Medulla oblongata (tissue), 1 donor: Measurements from ENCODE around the gene PLIN5.

Source experiments
- DNase-seq: peaks from one replicate; pipeline ENCODE4 v3.0.0-alpha.2; 2015; ENCODE audit errors: extremely low spot score

PLIN5 gene

GRCh38 chr19:4505570-4506448, 29.2 kb downstream of the PLIN5 start:
- no peak for DNase-seq

DNA sequence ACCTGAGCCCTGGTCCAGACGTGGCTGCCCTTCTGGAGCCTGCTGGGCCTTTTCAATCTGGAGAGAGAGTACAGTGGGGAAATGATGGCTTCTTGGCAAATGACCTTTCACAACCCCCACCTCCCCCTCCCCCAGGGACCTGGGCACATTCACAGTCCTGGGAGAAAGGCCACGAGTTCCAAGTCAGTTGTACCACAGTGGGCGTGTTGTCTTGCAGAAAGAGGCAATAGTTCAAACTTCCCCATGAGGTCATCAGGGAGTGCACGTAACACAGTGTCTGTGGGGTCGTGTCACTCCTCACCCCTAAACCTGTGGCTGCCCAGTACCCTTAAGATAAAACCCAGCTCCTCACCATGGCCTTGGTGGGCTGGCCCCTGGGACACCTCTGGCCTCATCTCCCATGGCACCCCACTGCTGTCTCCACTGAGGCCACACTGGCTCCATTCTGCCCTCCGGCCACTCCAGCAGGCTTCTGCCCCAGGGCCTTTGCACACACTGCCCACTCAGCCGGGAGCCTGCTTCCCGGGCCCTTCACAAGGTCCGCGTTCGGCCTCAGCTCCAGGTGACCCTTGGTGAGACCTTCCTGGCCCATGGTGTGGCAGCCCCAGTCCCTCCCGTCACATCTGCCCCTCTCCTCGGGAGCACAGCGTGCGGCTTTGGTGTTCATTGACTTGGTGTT, 30.0 kb downstream of the PLIN5 start:
- DNase-seq: no peak

- DNase-seq: peak; percentile 45
These were observed 30.7 kb downstream of the PLIN5 start for GRCh38 chr19:4504297-4504701.

DNA sequence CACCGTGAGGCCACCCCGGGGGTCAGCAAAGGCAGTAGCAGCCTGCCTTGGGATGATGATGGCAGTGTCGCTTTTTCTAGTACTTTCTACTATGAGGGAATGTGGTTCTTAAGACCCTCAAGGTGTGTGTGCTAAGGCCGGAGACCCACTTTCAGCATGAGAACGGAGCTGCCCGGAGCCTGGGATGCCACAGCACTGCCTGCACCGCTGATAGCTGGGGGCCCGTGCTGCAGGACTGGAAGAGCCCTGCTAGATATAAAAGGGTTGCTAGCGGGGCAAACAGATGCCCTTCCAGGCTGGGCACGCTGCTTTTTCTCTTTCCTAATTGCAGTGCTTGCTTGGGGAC, 31.2 kb downstream of the PLIN5 start:
- DNase-seq: no peak

GRCh38 chr19:4503132-4503824, 31.7 kb downstream of the PLIN5 start:
- DNase-seq: no peak

GRCh38 chr19:4502282-4503131, 32.5 kb downstream of the PLIN5 start:
- DNase-seq: no peak

GRCh38 chr19:4501691-4502090, 33.3 kb downstream of the PLIN5 start:
- DNase-seq: no peak

GRCh38 chr19:4500841-4501591, 34.0 kb downstream of the PLIN5 start:
- no peak for DNase-seq

GRCh38 chr19:4499855-4500254, 35.2 kb downstream of the PLIN5 start:
- DNase-seq: no peak

GRCh38 chr19:4499318-4499717, 35.7 kb downstream of the PLIN5 start:
- no peak for DNase-seq

- no peak for DNase-seq
These were observed 36.3 kb downstream of the PLIN5 start for GRCh38 chr19:4498694-4499093.

DNA sequence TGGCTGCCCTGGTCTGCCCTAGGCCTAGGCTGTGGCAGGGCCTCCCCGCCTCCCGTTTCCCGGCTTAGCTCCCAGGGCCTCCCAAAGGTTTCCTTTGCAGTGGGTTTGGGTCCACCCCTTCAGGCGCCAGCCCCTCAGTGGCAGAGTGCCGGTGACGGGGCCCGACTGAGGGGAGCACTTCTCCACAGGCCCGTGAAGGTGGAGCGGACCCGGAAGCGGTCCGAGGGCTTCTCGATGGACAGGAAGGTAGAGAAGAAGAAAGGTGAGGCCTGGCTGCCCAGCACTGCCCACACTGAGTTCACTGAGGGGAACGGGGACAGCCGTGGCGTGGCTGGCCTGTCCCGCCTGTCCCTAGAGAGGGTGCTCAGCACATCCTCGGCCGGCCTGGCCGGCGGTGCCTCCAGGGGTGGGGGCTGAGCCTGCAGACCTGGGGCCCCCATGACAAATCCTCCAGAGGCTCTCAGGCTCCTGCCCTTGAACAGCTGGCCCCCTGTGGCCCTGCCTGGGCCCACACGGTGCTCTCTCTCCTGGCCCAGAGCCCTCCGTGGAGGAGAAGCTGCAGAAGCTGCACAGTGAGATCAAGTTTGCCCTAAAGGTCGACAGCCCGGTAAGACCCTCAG, 37.1 kb downstream of the PLIN5 start:
- no peak for DNase-seq

DNA sequence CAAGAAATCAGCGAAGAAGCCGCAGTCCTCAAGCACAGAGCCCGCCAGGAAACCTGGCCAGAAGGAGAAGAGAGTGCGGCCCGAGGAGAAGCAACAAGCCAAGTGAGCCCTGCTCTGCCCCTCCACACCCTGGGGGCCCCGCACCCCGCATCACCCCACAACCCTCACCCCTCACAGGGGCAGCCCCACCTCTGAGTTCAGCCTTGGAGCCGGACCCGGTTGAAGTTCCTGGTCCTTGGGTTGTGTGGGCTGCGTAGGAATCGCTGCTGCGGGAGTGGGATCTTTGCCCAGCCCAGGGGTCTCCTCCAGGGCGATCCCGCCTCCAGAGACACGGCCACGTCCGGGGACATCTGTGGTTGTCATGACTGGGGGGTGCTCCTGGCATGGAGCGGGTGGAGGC, 38.7 kb downstream of the PLIN5 start:
- DNase-seq: no peak

DNA sequence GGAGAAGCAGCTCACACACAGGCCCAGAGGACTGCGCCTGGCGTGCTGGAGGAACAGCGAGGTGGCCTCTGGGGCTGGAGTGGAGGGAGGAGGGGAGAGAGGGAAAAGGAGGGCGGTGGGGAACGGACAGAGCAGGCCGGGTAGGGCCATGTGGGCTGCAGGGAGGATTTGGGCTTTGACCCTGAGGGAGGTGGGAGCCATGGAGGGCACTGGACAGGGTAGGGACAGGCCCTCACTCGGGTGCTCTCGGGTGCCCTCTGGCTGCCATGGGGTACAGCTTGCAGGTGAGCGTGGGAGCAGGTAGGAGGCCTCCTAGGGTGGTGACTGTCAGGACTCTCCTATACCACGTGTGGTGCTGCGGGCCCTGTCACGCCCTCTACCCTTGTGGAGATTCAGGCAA, 39.6 kb downstream of the PLIN5 start:
- DNase-seq: no peak

GRCh38 chr19:4494691-4495064, 40.3 kb downstream of the PLIN5 start:
- DNase-seq: no peak

DNA sequence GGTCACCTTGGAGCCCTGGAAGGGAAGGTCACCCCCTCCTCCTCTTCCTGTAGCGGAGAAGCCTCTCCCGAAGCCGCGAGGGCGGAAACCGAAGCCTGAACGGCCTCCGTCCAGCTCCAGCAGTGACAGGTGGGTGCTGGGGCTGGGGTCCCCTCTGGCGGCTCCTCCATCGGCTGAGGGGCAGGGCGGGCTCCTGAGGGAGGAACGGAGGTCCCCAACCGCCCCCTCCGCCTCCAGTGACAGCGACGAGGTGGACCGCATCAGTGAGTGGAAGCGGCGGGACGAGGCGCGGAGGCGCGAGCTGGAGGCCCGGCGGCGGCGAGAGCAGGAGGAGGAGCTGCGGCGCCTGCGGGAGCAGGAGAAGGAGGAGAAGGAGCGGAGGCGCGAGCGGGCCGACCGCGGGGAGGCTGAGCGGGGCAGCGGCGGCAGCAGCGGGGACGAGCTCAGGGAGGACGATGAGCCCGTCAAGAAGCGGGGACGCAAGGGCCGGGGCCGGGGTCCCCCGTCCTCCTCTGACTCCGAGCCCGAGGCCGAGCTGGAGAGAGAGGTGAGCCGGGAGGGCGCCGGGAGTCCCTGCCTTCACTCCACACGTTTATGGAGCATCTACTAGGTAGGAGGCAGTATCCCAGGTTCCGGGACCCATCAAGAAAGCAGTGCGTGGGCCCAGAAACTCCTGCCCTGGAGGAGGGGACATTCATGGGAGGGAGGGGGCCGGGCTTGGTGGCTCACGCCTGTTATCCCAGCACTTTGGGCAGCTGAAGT, 40.9 kb downstream of the PLIN5 start:
- DNase-seq: no peak

DNA sequence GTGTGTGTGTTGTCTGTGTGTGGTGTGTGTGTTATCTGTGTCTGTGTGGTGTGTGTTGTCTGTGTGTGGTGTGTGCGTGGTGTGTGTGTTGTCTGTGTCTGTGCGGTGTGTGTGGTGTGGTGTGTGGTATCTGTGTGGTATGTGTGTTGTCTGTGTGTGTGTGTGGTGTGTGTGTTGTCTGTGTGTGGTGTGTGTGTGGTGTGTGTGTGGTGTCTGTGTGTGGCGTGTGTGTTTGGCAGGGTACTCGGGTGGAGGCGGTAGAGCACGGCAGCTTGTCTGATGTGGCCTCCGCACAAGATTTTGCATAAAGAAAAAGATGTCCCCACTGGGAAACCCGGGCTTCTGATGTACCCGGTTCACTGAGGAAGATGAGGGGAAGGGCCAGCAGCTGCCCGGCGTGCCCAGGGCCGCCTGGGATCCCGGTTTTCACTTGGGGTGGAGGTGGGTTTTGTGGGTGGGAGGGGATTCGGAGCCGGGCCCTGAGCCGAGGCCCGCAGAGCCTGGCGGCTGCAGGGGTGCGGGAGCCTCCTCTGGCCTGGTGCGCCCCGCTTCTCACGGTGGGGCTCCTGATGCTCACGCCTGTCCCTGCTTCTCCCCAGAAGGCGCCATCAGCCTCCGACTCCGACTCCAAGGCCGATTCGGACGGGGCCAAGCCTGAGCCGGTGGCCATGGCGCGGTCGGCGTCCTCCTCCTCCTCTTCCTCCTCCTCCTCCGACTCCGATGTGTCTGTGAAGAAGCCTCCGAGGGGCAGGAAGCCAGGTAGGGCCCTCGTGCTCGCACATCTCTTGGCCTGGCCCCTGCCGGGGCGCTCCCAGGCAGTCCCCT, 41.7 kb downstream of the PLIN5 start:
- DNase-seq: no peak

DNA sequence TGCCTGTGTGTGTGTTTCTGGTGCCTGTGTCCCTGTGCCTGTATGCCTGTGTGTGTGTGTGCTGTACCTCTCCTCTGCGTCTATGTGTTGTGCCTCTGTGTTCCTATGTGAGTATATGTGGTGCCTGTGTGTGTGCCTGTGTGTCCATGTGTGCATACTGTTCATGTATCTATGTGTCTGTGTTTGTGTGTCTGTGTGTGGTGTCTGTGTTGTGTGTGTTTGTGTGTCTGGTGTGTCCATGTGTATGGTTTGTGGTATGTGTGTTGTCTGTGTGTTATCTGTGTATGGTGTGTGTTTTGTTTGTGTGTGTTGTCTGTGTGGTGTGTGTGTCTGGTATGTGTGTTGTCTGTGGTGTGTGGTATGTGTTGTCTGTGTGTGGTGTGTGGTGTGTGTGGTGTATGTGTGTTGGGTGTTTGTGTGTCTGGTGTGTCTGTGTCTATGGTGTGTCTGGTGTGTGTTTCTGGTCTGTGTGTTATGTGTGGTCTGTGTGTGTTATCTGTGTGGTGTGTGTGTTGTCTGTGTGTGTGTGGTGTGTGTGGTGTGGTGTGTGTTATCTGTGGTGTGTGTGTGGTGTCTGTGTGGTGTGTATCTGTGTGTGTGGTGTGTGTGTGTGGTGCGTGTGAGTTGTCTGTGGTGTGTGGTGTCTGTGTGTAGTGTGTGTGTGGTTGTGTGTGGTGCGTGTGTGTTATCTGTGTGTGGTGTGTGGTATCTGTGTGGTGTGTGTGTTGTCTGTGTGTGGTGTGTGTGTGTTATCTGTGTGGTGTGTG, 42.5 kb downstream of the PLIN5 start:
- DNase-seq: no peak
